Fibroblast of the aortic adventitia (primary cell): ENCODE data around the gene TMEM200B. TPM values are rescaled to one million over a fixed set of nuclear protein-coding genes. Genes with fewer than 3 reads are reported as not detected.
"Not testable (repeated sequence)": the region's sequence is repeated elsewhere in the genome, so short reads cannot be mapped to it uniquely, and the experiment has no call there.

Source experiments
- DNase-seq: peaks from one replicate; pipeline ENCODE4 v3.0.0-alpha.2; 2010; ENCODE audit warnings: low read depth
- H3K4me3 ChIP-seq: 2 replicates; pipeline ENCODE4 v1.5.1; 2011; ENCODE audit warnings: low read depth, mild to moderate bottlenecking, control low read depth, low read length, moderate library complexity
- total RNA-seq: library from RNA; depleted of rRNA; stranded (reverse); fragments of >200 nt; gene quantifications from 2 replicates; pipeline ENCODE4 v1.2.3, GENCODE V29; 2012; ENCODE audit warnings: low replicate concordance
- TF ChIP-seq, protein P1 (sequence below): IDR thresholded peaks from 2 replicates; pipeline ENCODE4 v1.5.1; 2011; ENCODE audit warnings: mild to moderate bottlenecking, low read length, control low read depth, inconsistent platforms; ENCODE audit not compliant: insufficient read depth

TMEM200B gene
- total RNA-seq, 1 donor: 24.9 TPM

DNA sequence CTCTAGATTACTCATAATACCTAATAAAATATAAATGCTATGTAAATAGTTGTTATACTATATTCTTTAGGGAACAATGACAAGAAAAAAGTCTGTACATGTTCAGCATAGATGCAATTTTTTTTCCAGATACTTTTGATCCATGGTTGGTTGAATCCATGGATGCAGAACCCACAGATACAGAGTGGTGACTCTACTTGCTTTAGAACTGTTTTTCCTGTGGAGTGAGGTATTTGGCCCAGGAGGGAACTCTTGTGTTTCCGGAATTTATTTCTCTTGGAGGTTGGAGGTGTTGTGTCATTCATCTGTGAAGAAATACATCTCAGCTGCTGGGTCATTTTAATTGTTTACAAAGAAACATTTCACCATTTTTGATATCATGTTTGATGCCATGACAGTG lies 28.7 kb downstream of the TMEM200B start:
- TF ChIP-seq, protein P1, sequence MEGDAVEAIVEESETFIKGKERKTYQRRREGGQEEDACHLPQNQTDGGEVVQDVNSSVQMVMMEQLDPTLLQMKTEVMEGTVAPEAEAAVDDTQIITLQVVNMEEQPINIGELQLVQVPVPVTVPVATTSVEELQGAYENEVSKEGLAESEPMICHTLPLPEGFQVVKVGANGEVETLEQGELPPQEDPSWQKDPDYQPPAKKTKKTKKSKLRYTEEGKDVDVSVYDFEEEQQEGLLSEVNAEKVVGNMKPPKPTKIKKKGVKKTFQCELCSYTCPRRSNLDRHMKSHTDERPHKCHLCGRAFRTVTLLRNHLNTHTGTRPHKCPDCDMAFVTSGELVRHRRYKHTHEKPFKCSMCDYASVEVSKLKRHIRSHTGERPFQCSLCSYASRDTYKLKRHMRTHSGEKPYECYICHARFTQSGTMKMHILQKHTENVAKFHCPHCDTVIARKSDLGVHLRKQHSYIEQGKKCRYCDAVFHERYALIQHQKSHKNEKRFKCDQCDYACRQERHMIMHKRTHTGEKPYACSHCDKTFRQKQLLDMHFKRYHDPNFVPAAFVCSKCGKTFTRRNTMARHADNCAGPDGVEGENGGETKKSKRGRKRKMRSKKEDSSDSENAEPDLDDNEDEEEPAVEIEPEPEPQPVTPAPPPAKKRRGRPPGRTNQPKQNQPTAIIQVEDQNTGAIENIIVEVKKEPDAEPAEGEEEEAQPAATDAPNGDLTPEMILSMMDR: no peak
- no peak for DNase-seq
- no peak overlapping the region for H3K4me3 ChIP-seq

DNA sequence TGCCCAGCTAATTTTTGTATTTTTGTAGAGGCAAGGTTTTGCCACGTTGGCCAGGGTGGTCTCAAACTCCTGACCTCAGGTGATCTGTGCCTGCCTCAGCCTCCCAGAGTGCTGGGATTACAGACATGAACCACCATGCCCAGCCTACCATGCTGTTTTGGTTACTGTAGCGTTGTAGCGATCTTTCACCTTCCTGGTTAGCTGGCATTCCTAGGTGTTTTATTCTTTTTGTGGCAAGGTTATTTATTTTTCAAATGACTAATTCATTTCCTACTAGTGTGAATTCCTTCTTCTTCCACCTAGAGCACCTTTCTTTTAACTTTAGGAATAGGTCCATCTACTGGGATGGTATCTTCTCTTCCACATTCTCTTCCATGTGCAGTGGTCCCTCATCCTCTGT lies 29.3 kb downstream of the TMEM200B start:
- no peak for DNase-seq
- TF ChIP-seq, protein P1: no peak
- H3K4me3 ChIP-seq: no peak overlapping the region

DNA sequence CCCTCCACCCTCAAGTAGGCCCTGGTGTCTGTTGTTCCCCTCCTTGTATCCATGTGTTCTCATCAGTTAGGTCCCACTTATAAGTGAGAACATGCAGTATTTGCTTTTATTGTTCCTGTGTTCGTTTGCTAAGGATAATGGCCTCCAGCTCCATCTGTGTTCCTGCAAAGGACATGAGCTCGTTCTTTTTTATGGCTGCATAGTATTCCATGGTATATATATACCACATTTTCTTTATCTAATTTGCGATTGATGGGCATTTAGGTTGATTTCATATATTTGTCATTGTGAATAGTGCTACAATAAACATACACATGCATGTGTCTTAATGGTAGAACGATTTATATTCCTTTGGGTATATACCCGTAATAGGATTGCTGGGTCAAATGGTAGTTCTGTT lies 31.0 kb downstream of the TMEM200B start:
- DNase-seq, H3K4me3 ChIP-seq: not testable (repeated sequence)

DNA sequence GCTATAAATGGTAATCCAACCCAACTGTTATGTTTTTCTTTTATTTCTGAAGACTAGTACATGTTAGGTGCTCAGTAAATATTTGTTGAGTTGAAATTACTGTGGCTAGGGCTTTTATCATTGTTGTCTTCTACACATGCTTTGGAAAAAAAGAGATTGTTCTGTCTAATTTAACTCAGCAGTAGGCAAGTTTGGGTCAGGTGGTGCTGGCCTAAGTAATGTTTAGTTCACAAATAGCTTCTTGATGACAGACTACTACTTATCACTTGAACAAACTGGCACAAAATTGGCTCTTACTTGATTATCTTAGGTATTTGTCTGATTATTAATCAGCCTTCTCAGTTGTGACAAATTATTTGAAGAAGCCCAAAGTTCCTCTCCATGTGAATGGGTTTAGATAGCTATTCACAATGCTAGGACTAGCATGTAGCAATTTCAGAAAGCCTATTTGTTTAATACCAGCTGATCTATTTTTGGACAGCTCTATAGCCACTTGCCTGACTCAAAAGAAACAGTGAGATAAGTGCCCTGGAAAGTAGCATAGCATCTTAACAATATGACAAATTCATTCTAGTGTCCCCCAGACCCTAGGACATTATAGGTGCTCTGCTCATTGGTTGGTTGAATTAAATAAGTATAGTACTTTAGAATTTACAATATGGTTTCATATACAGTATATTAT lies 32.6 kb downstream of the TMEM200B start:
- no peak for DNase-seq
- H3K4me3 ChIP-seq: no peak overlapping the region
- TF ChIP-seq, protein P1: no peak

DNA sequence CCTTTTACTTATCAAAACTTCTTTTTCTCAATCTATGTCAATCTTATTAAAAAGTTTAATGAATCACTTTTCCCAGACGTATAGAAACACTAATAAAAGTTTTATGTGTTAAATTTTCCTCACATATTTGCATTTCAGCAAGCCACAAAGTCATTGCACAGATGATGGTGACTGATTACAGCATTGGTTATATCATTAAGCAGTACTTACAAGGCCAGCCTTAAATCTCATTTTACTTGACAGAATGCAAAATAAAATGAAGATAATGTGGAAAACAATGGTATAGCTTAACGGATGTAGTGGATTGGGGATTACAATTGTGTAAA lies 39.5 kb downstream of the TMEM200B start:
- no peak for DNase-seq
- TF ChIP-seq, protein P1: no peak
- H3K4me3 ChIP-seq: no peak overlapping the region

DNA sequence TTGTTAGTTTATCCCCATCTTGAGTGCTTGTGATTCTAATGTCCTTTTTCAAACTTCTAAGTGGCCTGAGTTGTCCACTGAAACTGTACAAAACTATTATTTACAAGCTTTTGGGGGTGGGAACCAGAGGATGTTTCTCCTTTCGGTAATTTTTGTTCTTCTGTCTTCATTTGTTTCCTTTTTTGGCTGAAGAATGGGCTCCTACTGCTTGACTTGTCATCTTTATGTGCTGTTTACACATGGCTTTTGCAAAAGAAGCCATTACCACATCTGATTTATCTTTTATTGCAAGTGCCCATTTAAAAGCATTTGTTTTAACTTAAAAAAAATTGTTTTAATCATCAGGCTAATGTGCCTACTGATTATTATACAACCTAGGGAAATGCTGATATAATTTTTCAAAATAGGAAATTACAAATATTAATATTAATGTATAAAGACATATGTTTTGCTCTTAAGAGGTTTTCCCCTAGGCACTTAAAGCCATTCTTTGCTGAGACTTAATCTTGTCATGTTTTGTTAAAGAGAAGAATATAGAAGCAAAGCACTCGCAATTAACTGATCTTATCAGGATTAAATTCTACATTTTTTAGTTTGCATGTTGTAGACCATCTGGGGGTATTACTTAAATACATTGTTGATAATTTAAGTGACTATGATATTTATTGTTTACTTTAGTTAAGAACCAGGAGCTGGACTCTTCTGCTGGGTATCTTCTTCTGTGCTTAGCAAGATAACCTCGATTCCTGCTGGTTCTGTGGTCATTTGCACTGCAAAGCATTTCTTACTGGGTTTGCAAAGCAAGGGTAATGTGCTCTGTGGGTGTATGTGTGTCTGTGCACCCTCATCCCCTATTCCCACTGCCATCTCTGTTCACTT lies 40.1 kb downstream of the TMEM200B start:
- TF ChIP-seq, protein P1: no peak
- H3K4me3 ChIP-seq: no peak overlapping the region
- no peak for DNase-seq

DNA sequence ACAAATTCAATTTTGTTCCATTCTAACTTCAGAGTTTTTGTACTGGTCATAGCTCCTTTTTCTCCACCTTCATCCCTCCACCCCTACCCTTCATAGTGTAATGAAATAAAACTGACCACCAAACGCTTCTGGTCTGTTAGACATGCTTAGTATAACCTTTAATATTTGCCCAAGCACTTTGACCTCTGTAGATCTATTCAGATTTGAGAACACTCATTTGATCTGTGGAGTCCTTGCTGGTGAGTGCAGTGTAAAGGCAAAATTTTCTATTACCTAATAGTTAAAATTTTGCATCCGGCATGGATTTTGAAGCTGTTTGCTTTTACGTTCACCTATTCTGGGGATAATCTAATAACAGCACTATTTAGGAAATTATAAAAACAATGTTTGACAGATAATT lies 41.2 kb downstream of the TMEM200B start:
- no peak for DNase-seq
- TF ChIP-seq, protein P1: no peak
- H3K4me3 ChIP-seq: no peak overlapping the region
